Measurements from ENCODE around the gene MRGPRF.

- TF ChIP-seq POLR2AphosphoS5 (IDR thresholded peaks at IDR 0.05) (no peak), EZH2 (IDR thresholded peaks at IDR 0.05; ENCODE audit: borderline replicate concordance, insufficient read depth, low read length, poor library complexity, severe bottlenecking) (no peak), TAF1 (IDR thresholded peaks at IDR 0.05; ENCODE audit: low read depth) (no peak), SMC3 (conservative IDR thresholded peaks at IDR 0.05; ENCODE audit: poor library complexity) (no peak), MXI1 (conservative IDR thresholded peaks at IDR 0.05; ENCODE audit: poor library complexity, severe bottlenecking) (no peak), EP300 (conservative IDR thresholded peaks at IDR 0.05; ENCODE audit: poor library complexity, severe bottlenecking) (no peak)
- TF ChIP-seq, protein P1, sequence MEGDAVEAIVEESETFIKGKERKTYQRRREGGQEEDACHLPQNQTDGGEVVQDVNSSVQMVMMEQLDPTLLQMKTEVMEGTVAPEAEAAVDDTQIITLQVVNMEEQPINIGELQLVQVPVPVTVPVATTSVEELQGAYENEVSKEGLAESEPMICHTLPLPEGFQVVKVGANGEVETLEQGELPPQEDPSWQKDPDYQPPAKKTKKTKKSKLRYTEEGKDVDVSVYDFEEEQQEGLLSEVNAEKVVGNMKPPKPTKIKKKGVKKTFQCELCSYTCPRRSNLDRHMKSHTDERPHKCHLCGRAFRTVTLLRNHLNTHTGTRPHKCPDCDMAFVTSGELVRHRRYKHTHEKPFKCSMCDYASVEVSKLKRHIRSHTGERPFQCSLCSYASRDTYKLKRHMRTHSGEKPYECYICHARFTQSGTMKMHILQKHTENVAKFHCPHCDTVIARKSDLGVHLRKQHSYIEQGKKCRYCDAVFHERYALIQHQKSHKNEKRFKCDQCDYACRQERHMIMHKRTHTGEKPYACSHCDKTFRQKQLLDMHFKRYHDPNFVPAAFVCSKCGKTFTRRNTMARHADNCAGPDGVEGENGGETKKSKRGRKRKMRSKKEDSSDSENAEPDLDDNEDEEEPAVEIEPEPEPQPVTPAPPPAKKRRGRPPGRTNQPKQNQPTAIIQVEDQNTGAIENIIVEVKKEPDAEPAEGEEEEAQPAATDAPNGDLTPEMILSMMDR (IDR thresholded peaks at IDR 0.05; ENCODE audit: poor library complexity, severe bottlenecking), result no peak
Measured at GRCh38 chr11:69061713-69062053, 48.6 kb upstream of the MRGPRF start.

Data from neural cell (in vitro differentiated cells).